K562 (cell line): ENCODE data around the gene PLD1. TPM values are rescaled to one million over a fixed set of nuclear protein-coding genes. Genes with fewer than 3 reads are reported as not detected.

Experiments
- ATAC-seq: fragments of 200-7000 bp; cut with Tn5 transposase; 3 replicates; pipeline ENCODE4 v1.9.1; 2020; ENCODE audit warnings: moderate library complexity
- BruUV-seq: library from RNA; stranded (reverse); fragments of 400-500 nt; replicated peaks from 2 replicates; lab custom pipeline; 2021; lab: Mats Ljungman, UMichigan
- CTCF ChIA-PET: fragments of 300-600 bp; formaldehyde crosslinking; extraction: SDS; loops from one replicate; lab custom pipeline; 2021; ENCODE audit warnings: low intra/inter-chr PET ratio; lab: Yijun Ruan, JAX
- POLR2A ChIA-PET: fragments of 300-600, 350-650 bp; sonication (Branson Sonifier 250); formaldehyde crosslinking; extraction: SDS; loops from one replicate; lab custom pipeline; 2021; ENCODE audit warnings: antibody characterized with exemption, inconsistent platforms; lab: Yijun Ruan, JAX
- DNase-seq, 4 experiments: peaks; one replicate each; pipeline versions ENCODE4 v3.0.0 to v3.0.0-alpha.2; 2011 to 2018; ENCODE audit warnings: low spot score in 3 of 4, mixed read lengths in 3 of 4; ENCODE audit errors: extremely low read depth in 1 of 4
- FAIRE-seq: peaks from 2 replicates; lab custom pipeline; 2011; peaks lifted over from hg19 to GRCh38; lab: Jason Lieb, UNC
- H2AFZ ChIP-seq: 2 replicates; pipeline ENCODE4 v1.6.0; 2011; ENCODE audit warnings: low read depth, low read length, control low read depth, inconsistent platforms
- H3K27ac ChIP-seq: fragments of 200-600 bp; 3 replicates; pipeline ENCODE4 v1.8.0; 2011; ENCODE audit warnings: low read depth, mild to moderate bottlenecking, control low read depth, inconsistent platforms, low read length, moderate library complexity, mixed read lengths; ENCODE audit errors: extremely low read depth
- H3K27me3 ChIP-seq, 2 experiments: fragments of 300-600 bp in 1 of 2; 2 replicates in 1 of 2; 3 replicates in 1 of 2; pipeline versions ENCODE4 v1.6.0 to v1.8.0; 2011; ENCODE audit warnings: inconsistent platforms in 2 of 2, low read length in 2 of 2, mild to moderate bottlenecking in 1 of 2, mixed read lengths in 1 of 2, moderate library complexity in 1 of 2; ENCODE audit not compliant: control insufficient read depth in 2 of 2, insufficient read depth in 2 of 2
- H3K36me3 ChIP-seq: fragments of 300-600 bp; 3 replicates; pipeline ENCODE4 v1.8.0; 2011; ENCODE audit warnings: mild to moderate bottlenecking, low read length, inconsistent platforms; ENCODE audit not compliant: control insufficient read depth, insufficient read depth
- H3K4me1 ChIP-seq, 2 experiments: fragments of 200-600 bp in 1 of 2; replicated peaks in 1 of 2; 2 replicates in 1 of 2; 3 replicates in 1 of 2; pipeline versions ENCODE4 v1.5.1 to v1.8.0; 2011; ENCODE audit warnings: inconsistent platforms in 2 of 2, low read length in 2 of 2, mild to moderate bottlenecking in 1 of 2, mixed read lengths in 1 of 2, moderate library complexity in 1 of 2; ENCODE audit not compliant: control insufficient read depth in 2 of 2, insufficient read depth in 2 of 2
- H3K4me2 ChIP-seq: 2 replicates; pipeline ENCODE4 v1.6.1; 2011; ENCODE audit warnings: low read length, control low read depth, inconsistent platforms, mixed read lengths; ENCODE audit not compliant: insufficient read depth
- H3K4me3 ChIP-seq: fragments of 200-600 bp; sonication (generic), shearing (Covaris generic); 2 replicates; pipeline ENCODE4 v1.5.1; 2016; ENCODE audit warnings: control low read depth, inconsistent platforms
- H3K79me2 ChIP-seq: fragments of 200-600 bp; 3 replicates; pipeline ENCODE4 v1.8.0; 2011; ENCODE audit warnings: low read length, inconsistent platforms; ENCODE audit not compliant: control insufficient read depth, insufficient read depth
- H3K9ac ChIP-seq, 2 experiments: 2 replicates each; pipeline versions ENCODE4 v1.6.0 to v1.6.1; 2011; ENCODE audit warnings: low read depth in 2 of 2, low read length in 2 of 2, control low read depth in 1 of 2, inconsistent platforms in 1 of 2, mild to moderate bottlenecking in 1 of 2, mixed read lengths in 1 of 2; ENCODE audit not compliant: insufficient read depth in 1 of 2
- H3K9me1 ChIP-seq: one replicate; pipeline ENCODE4 v1.6.0; 2011; ENCODE audit warnings: inconsistent platforms, mild to moderate bottlenecking, low read length, moderate library complexity; ENCODE audit not compliant: control insufficient read depth, insufficient read depth
- H3K9me3 ChIP-seq: replicated peaks from 2 replicates; pipeline ENCODE4 v1.5.1; 2011; ENCODE audit warnings: low read depth, low read length, inconsistent platforms; ENCODE audit not compliant: control insufficient read depth, insufficient read depth
- H4K20me1 ChIP-seq: replicated peaks from 2 replicates; pipeline ENCODE4 v1.6.1; 2011; ENCODE audit warnings: low read length, inconsistent platforms, mixed read lengths; ENCODE audit not compliant: control insufficient read depth, insufficient read depth
- GATAD2B ChIP-seq: fragments of 450-650 bp; IDR thresholded peaks from 2 replicates; pipeline ENCODE4 v1.6.1; 2017; ENCODE audit warnings: mild to moderate bottlenecking, borderline replicate concordance
- HIVEP1 ChIP-seq: fragments of 250-450 bp; sonication (Bioruptor Pico); IDR thresholded peaks from 2 replicates; pipeline ENCODE4 v1.4.0; 2020; ENCODE audit warnings: mild to moderate bottlenecking
- NCOA6 ChIP-seq: fragments of 450-650 bp; IDR thresholded peaks from 2 replicates; pipeline ENCODE4 v1.6.1; 2017; ENCODE audit warnings: mild to moderate bottlenecking
- RAD21 ChIP-seq, 2 experiments: fragments of 250-450 bp in 1 of 2; fragments of 450-650 bp in 1 of 2; sonication (Bioruptor Pico) in 1 of 2; formaldehyde crosslinking in 1 of 2; IDR thresholded peaks in 1 of 2; conservative IDR thresholded peaks in 1 of 2; 2 replicates each; pipeline versions ENCODE4 v1.4.0 to v1.8.0; 2020 to 2022; ENCODE audit warnings: mild to moderate bottlenecking in 2 of 2, moderate library complexity in 1 of 2
- SRSF3 ChIP-seq: fragments of 200-400 bp; formaldehyde crosslinking; IDR thresholded peaks from 2 replicates; pipeline ENCODE4 v1.6.1; 2016; ENCODE audit warnings: mild to moderate bottlenecking, low read length, moderate library complexity; ENCODE audit not compliant: insufficient read depth
- in situ Hi-C: fragments of 300-500 bp; cut with MboI; formaldehyde crosslinking; loops from 4 replicates; pipeline ENCODE4 v1.15.0; 2018; ENCODE audit warnings: inconsistent platforms, mixed read lengths
- intact Hi-C: fragments of 100-400 bp; cut with micrococcal nuclease; formaldehyde crosslinking; loops from 2 replicates; pipeline ENCODE4 v1.14.2; 2022
- polyA plus RNA-seq, 8 experiments: library from polyadenylated mRNA; depleted of rRNA in 4 of 8; stranded (reverse) in 5 of 8; unstranded in 3 of 8; fragments of >200 nt; fragmentation: Nextera tagmentation in 2 of 8; fragmentation: Illumina TruSeq in 1 of 8; extraction: Ambion mirVana in 2 of 8; extraction: Trizol in 1 of 8; gene quantifications; 2 replicates each; pipeline versions ENCODE4 v1.2.1 to v1.2.3, GENCODE V29; 2011 to 2014; ENCODE audit warnings: inconsistent platforms in 1 of 8, missing spikeins in 1 of 8
- total RNA-seq, 7 experiments: library from RNA; depleted of rRNA in 6 of 7; stranded (reverse); fragments of >200 nt in 6 of 7; fragmentation: Illumina TruSeq in 2 of 7; extraction: Trizol in 2 of 7; gene quantifications; 2 replicates each; pipeline versions ENCODE4 v1.2.1 to v1.2.3, GENCODE V29; 2011 to 2021; ENCODE audit warnings: low replicate concordance in 1 of 7

Gene PLD1
- total and polyA plus RNA-seq, 9 of the 15 experiments (the other 6 are each of a cell fraction or from before 2014, with no cell fraction given) = 8.4 to 26.1 (median 18.6) TPM

GRCh38 chr3:171592786-171593185, 217.5 kb downstream of the PLD1 start:
- H3K36me3 ChIP-seq = no peaks in the 10 kb centered on the region
- H2AFZ ChIP-seq = no peak overlapping the region
- CTCF ChIA-PET = no interaction called here
- H3K9me3 ChIP-seq = no peaks in the 10 kb centered on the region
- no TSS peak for BruUV-seq
- in situ Hi-C loops = loop anchor here (25.0 kb wide), 1 partner anchor 955 kb away; no protein-coding TSS in a partner anchor
- no peak for ATAC-seq
- no peak overlapping the region for H3K4me3 ChIP-seq
- no peak for DNase-seq
- no peak overlapping the region for H3K9ac ChIP-seq
- H3K9me1 ChIP-seq = no peaks in the 10 kb centered on the region
- POLR2A ChIA-PET = no interaction called here
- H3K27me3 ChIP-seq = no peaks in the 10 kb centered on the region
- TF ChIP-seq SRSF3 = no peak
- TF ChIP-seq, all 486 proteins: peak for 0
- no peak overlapping the region for H3K27ac ChIP-seq
- no peaks in the 10 kb centered on the region for H4K20me1 ChIP-seq
- H3K4me1 ChIP-seq = peaks cover 0 to 3% of the 10 kb centered on the region in 2 experiments; a peak in 1 of 5 replicates
- H3K79me2 ChIP-seq = no peaks in the 10 kb centered on the region
- no peak overlapping the region for H3K4me2 ChIP-seq
- no peak for FAIRE-seq
- intact Hi-C loops = no loop called here

- ChIA-PET CTCF (no interaction called here), POLR2A (interaction anchor here (0.6 kb wide), 1 partner anchor 132 kb away, joined by 3 read pairs; no protein-coding TSS in a partner anchor)
- Histone ChIP-seq H3K9ac (no peak overlapping the region), H3K36me3 (no peaks in the 10 kb centered on the region), H2AFZ (no peak overlapping the region), H3K79me2 (no peaks in the 10 kb centered on the region), H3K4me3 (no peak overlapping the region), H3K27me3 (no peaks in the 10 kb centered on the region), H3K27ac (no peak overlapping the region), H3K4me1 (peaks cover 0 to 3% of the 10 kb centered on the region in 2 experiments; a peak in 1 of 5 replicates), H4K20me1 (no peaks in the 10 kb centered on the region), H3K9me3 (no peaks in the 10 kb centered on the region), H3K9me1 (no peaks in the 10 kb centered on the region), H3K4me2 (no peak overlapping the region)
- no TSS peak for BruUV-seq
- TF ChIP-seq NCOA6 (no peak), HIVEP1 (CRISPR knock-in tag) (no peak), GATAD2B (no peak), RAD21 (CRISPR knock-in tag; conservative IDR thresholded peaks at IDR 0.05 in 1 of 2, IDR thresholded peaks at IDR 0.05 in 1 of 2) (0 out of 4 replicates have a peak, but pooled peaks of 1 of the 2 experiments have one; percentile 11)
- FAIRE-seq = no peak
- in situ Hi-C loops (loop anchor here (25.0 kb wide), 1 partner anchor 954 kb away; no protein-coding TSS in a partner anchor), intact Hi-C loops (no loop called here)
- DNase-seq = no peak
- peak; percentile 60; the same call in 2 of the 3 replicates for ATAC-seq
Observed at GRCh38 chr3:171591070-171591469, 219.2 kb downstream of the PLD1 start.
